ENCODE data around the gene FAM149B1.

The FAM149B1 gene

DNA sequence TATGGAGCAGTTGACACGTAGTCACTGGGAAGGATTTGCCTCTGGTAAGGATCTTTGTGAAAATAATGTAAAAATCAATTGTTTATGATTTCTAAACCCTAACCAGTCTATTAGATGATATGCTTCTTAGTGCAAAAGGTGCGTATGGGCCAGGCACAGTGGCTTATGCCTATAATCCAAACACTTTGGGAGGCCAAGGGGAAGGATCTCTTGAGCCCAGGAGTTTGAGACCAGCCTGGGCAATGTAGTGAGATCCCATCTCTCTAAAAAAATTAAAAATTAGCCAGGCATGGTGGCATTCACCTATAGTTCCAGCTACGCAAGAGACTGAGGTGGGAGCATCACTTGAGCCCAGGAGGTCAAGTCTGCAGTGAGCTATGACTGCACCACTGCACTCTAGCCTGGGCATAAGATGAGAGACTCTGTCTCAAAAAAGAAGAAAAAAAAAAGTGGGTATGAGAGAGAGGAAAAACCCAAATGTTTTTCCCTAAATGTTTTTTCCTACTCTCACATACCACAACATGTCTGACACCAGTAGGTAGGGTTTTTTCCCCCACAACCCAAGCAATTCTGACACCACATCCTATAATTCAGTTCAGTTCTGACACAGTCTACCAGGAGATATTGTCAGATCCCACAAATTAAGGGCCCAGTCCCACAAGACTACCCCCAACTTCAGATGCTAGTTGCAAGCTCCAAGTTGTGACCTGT, 42.6 kb downstream of the FAM149B1 start:
- TF ChIP-seq, protein P1, sequence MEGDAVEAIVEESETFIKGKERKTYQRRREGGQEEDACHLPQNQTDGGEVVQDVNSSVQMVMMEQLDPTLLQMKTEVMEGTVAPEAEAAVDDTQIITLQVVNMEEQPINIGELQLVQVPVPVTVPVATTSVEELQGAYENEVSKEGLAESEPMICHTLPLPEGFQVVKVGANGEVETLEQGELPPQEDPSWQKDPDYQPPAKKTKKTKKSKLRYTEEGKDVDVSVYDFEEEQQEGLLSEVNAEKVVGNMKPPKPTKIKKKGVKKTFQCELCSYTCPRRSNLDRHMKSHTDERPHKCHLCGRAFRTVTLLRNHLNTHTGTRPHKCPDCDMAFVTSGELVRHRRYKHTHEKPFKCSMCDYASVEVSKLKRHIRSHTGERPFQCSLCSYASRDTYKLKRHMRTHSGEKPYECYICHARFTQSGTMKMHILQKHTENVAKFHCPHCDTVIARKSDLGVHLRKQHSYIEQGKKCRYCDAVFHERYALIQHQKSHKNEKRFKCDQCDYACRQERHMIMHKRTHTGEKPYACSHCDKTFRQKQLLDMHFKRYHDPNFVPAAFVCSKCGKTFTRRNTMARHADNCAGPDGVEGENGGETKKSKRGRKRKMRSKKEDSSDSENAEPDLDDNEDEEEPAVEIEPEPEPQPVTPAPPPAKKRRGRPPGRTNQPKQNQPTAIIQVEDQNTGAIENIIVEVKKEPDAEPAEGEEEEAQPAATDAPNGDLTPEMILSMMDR (IDR thresholded peaks at IDR 0.05; ENCODE audit: borderline replicate concordance, control extremely low read depth, extremely low read depth, insufficient read depth, missing control alignments) = no peak
- in situ Hi-C loops (cut with MboI; ENCODE audit: low sequenced_read_pairs, unreplicated experiment) = no loop called here
- DNase-seq (ENCODE audit: low spot score) = no peak

DNA sequence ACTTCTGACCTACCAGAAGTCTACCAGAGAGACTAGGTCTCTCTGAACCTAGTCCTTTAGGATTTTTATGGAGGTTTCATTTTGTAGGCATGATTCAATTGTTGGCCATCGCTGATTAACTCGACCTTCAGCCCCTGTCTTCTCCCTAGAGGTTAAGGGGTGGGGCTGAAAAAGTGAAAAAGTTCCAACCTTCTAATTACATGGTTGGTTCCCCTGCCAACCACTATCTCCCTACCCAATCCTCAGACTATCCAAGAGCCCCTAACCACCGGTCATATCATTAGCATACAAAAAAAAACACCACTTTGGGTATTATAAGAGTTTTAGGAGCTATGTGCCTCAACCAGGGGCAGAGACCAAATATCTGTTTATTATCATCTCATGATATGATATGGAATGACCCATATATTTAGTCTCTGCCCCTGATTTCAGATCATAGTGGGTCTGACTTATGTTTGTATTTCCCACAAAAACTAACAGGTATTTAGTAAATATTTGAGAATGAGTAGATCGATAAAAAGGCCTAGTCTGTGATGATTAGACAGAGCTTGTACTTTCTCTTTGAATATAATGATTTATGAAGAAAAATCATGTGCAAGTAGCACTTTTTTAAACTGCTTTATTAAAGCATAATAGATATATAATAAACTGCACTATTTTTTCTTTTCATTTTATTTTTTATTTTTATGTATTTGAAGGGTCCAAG, 43.3 kb downstream of the FAM149B1 start:
- TF ChIP-seq, protein P1 (IDR thresholded peaks at IDR 0.05; ENCODE audit: borderline replicate concordance, control extremely low read depth, extremely low read depth, insufficient read depth, missing control alignments) = no peak
- DNase-seq (ENCODE audit: low spot score) = no peak
- in situ Hi-C loops (cut with MboI; ENCODE audit: low sequenced_read_pairs, unreplicated experiment) = no loop called here

DNA sequence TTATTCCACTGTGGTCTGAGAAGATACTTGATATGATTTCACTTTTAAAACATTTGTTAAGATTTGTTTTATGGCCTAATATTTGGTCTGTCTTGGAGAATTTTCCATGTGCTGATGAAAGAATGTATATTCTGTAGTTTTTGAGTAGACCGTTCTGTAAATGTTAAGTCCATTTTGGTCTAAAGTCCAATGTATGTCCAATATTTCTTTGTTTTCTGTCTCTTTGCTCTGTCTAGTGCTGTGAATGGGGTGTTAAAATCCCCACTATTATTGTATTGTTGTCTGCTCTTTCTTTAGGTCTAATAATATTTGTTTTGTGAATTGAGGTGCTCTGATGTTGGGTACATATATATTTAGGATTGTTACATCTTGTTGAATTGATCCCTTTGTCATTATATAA, 47.8 kb downstream of the FAM149B1 start:
- in situ Hi-C loops (cut with MboI; ENCODE audit: low sequenced_read_pairs, unreplicated experiment) = no loop called here
- no peak for DNase-seq (ENCODE audit: low spot score)
- TF ChIP-seq, protein P1 (IDR thresholded peaks at IDR 0.05; ENCODE audit: borderline replicate concordance, control extremely low read depth, extremely low read depth, insufficient read depth, missing control alignments) = no peak

DNA sequence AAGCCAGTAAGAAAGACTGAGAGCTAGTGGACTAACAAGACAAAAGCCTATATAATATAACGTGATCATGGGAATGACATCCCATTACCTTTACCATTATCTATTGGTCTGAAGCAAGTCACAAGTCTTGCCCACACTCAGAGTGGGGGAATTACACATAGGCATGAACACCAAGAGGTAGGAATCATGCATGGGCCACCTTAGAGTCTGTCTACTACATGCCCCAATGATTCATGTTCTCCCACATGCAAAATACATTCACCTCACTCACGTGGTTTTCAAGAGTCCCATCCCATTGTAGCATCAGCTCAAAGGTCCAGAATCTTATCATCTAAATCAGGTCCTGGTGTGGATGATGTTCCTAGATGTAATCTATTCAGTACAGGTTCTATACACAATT, 49.7 kb downstream of the FAM149B1 start:
- DNase-seq (ENCODE audit: low spot score) = no peak
- in situ Hi-C loops (cut with MboI; ENCODE audit: low sequenced_read_pairs, unreplicated experiment) = no loop called here

DNA sequence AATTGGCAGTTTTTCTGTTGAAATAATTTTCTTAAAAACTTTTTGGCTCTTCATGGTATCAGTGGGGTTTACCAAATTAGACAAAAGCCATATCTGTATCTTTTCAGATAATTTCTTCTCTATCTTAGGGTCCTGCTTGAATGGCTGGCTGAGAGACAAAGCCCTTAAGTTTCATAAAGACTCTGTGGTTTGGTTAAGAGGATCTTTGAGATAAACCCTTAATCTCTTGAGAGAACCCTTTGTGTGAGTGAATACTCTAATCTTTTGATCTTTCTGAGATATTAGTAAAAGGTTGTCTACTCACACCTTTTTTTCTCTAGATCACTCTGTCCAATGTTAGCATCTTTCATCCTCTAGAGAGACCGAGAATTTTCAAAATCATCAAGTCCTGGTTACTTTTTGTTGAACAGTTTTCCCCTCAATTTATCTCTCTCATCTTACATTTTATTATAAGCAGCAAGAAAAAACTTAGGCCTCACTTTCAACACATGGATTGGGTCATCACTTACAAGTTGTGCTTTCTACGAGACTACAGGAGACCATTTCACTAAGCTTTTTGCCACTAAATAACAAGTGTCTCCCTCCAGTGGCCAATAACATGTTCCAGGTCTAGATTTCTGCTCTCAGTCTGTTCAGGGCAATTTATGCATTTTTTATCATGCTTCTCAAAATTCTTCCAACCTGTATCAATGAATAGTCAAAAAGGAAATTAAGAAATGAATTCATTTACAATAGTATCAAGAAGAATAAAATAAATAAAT, 50.7 kb downstream of the FAM149B1 start:
- DNase-seq (ENCODE audit: low spot score) = no peak
- TF ChIP-seq, protein P1 (IDR thresholded peaks at IDR 0.05; ENCODE audit: borderline replicate concordance, control extremely low read depth, extremely low read depth, insufficient read depth, missing control alignments) = peak; percentile 30
- in situ Hi-C loops (cut with MboI; ENCODE audit: low sequenced_read_pairs, unreplicated experiment) = no loop called here

More for the DNA sequence above, 49.7 kb downstream of the FAM149B1 start:
- TF ChIP-seq, protein P1 (IDR thresholded peaks at IDR 0.05; ENCODE audit: borderline replicate concordance, control extremely low read depth, extremely low read depth, insufficient read depth, missing control alignments) = no peak

DNA sequence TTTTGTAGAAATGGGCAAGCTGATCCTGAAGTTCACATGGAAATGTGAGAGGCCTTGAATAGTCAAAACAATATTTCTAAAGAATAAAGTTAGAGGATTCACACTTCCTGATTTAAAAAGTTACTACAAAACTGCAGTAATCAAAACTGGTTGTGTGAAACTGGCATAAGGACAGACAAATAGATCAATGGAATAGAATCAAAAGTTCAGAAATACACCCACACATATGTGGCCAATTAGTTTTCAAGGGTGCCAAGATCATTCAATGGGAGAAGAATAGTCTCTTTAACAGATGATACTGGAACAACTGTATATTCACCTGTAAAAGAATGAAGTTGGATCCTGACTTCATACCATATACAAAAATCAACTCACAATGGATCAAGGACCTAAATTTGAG, 51.5 kb downstream of the FAM149B1 start:
- no peak for DNase-seq (ENCODE audit: low spot score)
- in situ Hi-C loops (cut with MboI; ENCODE audit: low sequenced_read_pairs, unreplicated experiment) = no loop called here

More for the DNA sequence above, 51.5 kb downstream of the FAM149B1 start:
- TF ChIP-seq, protein P1 (IDR thresholded peaks at IDR 0.05; ENCODE audit: borderline replicate concordance, control extremely low read depth, extremely low read depth, insufficient read depth, missing control alignments) = no peak

Measured in GM13976 (cell line).